Measurements from ENCODE around the gene CRYBG3. TPM values are rescaled to one million over a fixed set of nuclear protein-coding genes. Genes with fewer than 3 reads are reported as not detected.

CRYBG3 gene
- total and polyA plus RNA-seq, 2 of the 13 experiments (the other 11 are each of a cell fraction or from before 2014, with no cell fraction given): 3.8 to 15.9 TPM

DNA sequence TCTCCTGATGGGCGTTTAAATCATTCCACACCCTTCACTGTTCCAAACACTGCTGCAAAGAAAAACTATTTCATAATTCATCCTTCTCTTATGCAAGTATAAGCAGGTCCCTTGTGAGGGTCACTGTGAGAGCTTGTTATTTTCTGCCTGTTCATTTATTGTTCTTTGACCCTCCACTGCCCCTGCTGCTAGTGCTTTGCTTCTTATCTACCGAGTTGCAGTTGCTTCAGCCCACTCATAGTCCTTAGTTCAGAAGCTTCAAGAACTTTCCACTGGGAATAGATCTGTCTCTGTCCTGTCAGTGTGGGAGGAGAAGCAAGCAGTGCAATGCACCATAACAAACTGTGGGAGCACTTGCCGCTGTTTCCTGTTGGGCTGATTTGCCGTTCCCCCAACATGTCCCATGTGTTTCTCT is 110.6 kb downstream of the CRYBG3 start:
- H3K27me3 ChIP-seq (ENCODE audit: control insufficient read depth in 1 of 2, insufficient read depth in 2 of 2, low read length in 2 of 2): no peaks in the 10 kb centered on the region; a peak in 1 of 5 replicates
- H3K9me3 ChIP-seq (ENCODE audit: low read length): no peaks in the 10 kb centered on the region
- H4K20me1 ChIP-seq (ENCODE audit: insufficient read depth, low read length): no peaks in the 10 kb centered on the region
- no peak overlapping the region for H2AFZ ChIP-seq (ENCODE audit: low read length)
- intact Hi-C loops (cut with micrococcal nuclease; ENCODE audit: unreplicated experiment) (no loop called here), in situ Hi-C loops (cut with HindIII; ENCODE audit: extremely low pct_ligation_motif_present, low pct_unique_long_range_greater_than_20kb) (no loop called here)
- POLR2A ChIA-PET: no interaction called here
- ATAC-seq (peak; percentile 30; the same call in 1 of the 3 replicates), FAIRE-seq (no peak), DNase-seq (ENCODE audit: low spot score) (no peak)
- no peak overlapping the region for H3K4me2 ChIP-seq (ENCODE audit: low read depth, low read length)
- 86% methylated on average over 4 of the region's 4 CpGs for WGBS (ENCODE audit: low lambda C conversion rate)
- peaks cover 7% of the 10 kb centered on the region for H3K4me1 ChIP-seq (ENCODE audit: insufficient read depth, low read length)
- no peaks in the 10 kb centered on the region for H3K79me2 ChIP-seq (ENCODE audit: insufficient read depth, low read length)
- H3K4me3 ChIP-seq (replicated peaks in 1 of 3; ENCODE audit: insufficient read depth in 1 of 3, low read depth in 2 of 3, low read length in 3 of 3): no peak overlapping the region
- no peak overlapping the region for H3K27ac ChIP-seq (ENCODE audit: extremely low read length, insufficient read depth, low read length)
- H3K36me3 ChIP-seq (replicated peaks in 1 of 2; ENCODE audit: control insufficient read depth in 1 of 2, insufficient read depth in 2 of 2, low read length in 2 of 2): peaks cover 4 to 15% of the 10 kb centered on the region in 2 experiments; a peak in 3 of 5 replicates
- no TSS peak for BruUV-seq (replicated peaks)
- CTCF ChIA-PET (ENCODE audit: low intra/inter-chr PET ratio, low total read pairs): no interaction called here
- H3K9ac ChIP-seq (ENCODE audit: insufficient read depth, low read depth, low read length): no peak overlapping the region
- TF ChIP-seq, protein P1, sequence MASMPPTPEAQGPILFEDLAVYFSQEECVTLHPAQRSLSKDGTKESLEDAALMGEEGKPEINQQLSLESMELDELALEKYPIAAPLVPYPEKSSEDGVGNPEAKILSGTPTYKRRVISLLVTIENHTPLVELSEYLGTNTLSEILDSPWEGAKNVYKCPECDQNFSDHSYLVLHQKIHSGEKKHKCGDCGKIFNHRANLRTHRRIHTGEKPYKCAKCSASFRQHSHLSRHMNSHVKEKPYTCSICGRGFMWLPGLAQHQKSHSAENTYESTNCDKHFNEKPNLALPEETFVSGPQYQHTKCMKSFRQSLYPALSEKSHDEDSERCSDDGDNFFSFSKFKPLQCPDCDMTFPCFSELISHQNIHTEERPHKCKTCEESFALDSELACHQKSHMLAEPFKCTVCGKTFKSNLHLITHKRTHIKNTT (CRISPR knock-in tag; IDR thresholded peaks at IDR 0.05): no peak
- TF ChIP-seq SPEN (CRISPR knock-in tag; IDR thresholded peaks at IDR 0.05; ENCODE audit: low read depth): no peak
- TF ChIP-seq ZFP36L2 (CRISPR knock-in tag; IDR thresholded peaks at IDR 0.05): no peak

DNA sequence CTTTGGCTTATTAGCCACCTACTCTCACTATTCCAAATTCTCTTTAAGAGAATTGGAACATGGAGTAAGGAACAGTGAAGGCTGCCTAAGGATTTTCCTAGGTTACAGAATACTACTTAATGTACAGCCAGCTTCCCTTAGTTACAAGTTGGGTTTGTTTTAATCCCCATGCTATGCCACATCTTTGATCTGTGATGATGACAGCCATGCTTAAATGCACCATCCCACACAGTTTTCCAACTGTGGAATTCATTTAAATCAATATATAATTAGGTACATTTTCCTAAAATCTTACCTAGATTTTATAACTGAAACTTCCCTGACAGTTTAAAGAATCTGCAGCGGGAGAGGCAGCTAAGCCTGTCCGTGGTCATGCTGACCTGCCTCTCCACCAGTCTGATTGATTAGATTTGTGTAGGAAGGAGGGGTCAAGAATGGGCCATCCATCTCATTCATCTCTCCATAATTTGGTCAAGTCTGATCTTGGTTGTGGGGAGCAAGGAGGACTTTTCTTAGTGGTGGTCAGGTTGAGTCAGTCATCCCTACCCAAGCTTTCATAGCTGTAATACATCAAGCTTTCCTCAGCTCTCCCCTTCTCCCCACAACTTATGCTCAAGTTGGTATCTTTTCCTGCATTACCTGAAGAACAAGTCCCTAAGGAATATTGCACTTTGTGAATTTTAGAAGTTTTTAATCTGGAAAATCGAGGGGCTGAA is 113.3 kb downstream of the CRYBG3 start:
- TF ChIP-seq ZBTB20 (CRISPR knock-in tag; IDR thresholded peaks at IDR 0.05; ENCODE audit: borderline replicate concordance, low read depth) (no peak), NR3C1 (CRISPR knock-in tag; IDR thresholded peaks at IDR 0.05) (no peak), MED8 (CRISPR knock-in tag; IDR thresholded peaks at IDR 0.05; ENCODE audit: insufficient replicate concordance) (no peak)
- TF ChIP-seq, protein P2, sequence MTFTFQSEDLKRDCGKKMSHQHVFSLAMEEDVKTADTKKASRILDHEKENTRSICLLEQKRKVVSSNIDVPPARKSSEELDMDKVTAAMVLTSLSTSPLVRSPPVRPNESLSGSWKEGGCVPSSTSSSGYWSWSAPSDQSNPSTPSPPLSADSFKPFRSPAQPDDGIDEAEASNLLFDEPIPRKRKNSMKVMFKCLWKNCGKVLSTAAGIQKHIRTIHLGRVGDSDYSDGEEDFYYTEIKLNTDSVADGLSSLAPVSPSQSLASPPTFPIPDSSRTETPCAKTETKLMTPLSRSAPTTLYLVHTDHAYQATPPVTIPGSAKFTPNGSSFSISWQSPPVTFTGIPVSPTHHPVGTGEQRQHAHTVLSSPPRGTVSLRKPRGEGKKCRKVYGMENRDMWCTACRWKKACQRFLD (CRISPR knock-in tag; IDR thresholded peaks at IDR 0.05; ENCODE audit: borderline replicate concordance): no peak
- Histone ChIP-seq H3K79me2 (ENCODE audit: insufficient read depth, low read length) (no peaks in the 10 kb centered on the region), H4K20me1 (ENCODE audit: insufficient read depth, low read length) (no peaks in the 10 kb centered on the region), H3K4me1 (ENCODE audit: insufficient read depth, low read length) (no peaks in the 10 kb centered on the region), H3K4me3 (replicated peaks in 1 of 3; ENCODE audit: insufficient read depth in 1 of 3, low read depth in 2 of 3, low read length in 3 of 3) (no peak overlapping the region), H3K27me3 (ENCODE audit: control insufficient read depth in 1 of 2, insufficient read depth in 2 of 2, low read length in 2 of 2) (no peaks in the 10 kb centered on the region; a peak in 1 of 5 replicates), H3K27ac (ENCODE audit: extremely low read length, insufficient read depth, low read length) (no peak overlapping the region), H3K9ac (ENCODE audit: insufficient read depth, low read depth, low read length) (no peak overlapping the region), H2AFZ (ENCODE audit: low read length) (no peak overlapping the region), H3K36me3 (replicated peaks in 1 of 2; ENCODE audit: control insufficient read depth in 1 of 2, insufficient read depth in 2 of 2, low read length in 2 of 2) (peaks cover 5 to 25% of the 10 kb centered on the region in 2 experiments; a peak in 3 of 5 replicates), H3K4me2 (ENCODE audit: low read depth, low read length) (no peak overlapping the region), H3K9me3 (ENCODE audit: low read length) (no peaks in the 10 kb centered on the region)
- FAIRE-seq: no peak
- in situ Hi-C loops (cut with HindIII; ENCODE audit: extremely low pct_ligation_motif_present, low pct_unique_long_range_greater_than_20kb) (no loop called here), intact Hi-C loops (cut with micrococcal nuclease; ENCODE audit: unreplicated experiment) (no loop called here)
- no peak for ATAC-seq
- CTCF ChIA-PET (ENCODE audit: low intra/inter-chr PET ratio, low total read pairs): no interaction called here
- BruUV-seq (replicated peaks): no TSS peak
- POLR2A ChIA-PET: no interaction called here
- 87% methylated on average over 3 of the region's 3 CpGs for WGBS (ENCODE audit: low lambda C conversion rate)
- no peak for DNase-seq (ENCODE audit: low spot score)
